GM12872 (cell line): Measurements from ENCODE around the gene JMJD1C.

Experiments used
- CTCF ChIP-seq: IDR thresholded peaks from 3 replicates; pipeline ENCODE4 v1.5.1; 2011; ENCODE audit warnings: low read depth, mild to moderate bottlenecking, low read length, moderate library complexity; ENCODE audit not compliant: insufficient read depth

Gene JMJD1C

DNA sequence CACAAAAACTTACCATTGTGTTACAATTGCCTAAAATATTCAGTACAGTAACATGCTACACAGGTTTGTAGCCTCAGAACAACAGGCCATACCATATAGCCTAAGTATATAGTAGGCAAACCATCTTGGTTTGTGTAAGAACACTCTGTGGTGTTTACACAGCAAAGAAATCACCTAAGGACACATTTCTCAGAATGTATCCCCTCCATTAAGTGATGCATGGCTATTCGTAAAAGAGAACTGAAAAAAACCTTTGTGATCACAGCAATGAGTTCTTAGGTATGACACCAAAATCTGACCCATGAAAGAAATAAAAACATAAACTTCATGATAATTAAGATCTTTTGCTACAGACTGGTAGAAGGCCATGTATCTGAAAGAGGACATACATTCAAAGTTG is 121.5 kb downstream of the JMJD1C start:
- no peak for TF ChIP-seq CTCF

DNA sequence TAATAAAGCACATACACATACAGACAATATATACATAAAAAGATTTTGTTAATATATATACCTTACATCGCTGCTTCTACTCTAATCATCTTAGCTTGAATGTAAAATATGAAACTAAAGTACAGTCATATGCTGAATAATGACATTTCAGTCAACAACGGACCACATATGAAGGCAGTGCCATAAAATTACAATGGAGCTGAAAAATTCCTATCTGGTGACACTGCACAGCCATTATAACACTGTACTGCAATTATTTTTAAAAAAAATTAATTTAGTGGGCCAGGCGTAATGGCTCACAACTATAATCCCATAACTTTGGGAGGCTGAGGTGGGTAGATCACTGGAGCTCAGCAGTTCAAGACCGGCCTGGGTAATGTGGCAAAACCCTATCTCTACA is 122.3 kb downstream of the JMJD1C start:
- no peak for TF ChIP-seq CTCF

DNA sequence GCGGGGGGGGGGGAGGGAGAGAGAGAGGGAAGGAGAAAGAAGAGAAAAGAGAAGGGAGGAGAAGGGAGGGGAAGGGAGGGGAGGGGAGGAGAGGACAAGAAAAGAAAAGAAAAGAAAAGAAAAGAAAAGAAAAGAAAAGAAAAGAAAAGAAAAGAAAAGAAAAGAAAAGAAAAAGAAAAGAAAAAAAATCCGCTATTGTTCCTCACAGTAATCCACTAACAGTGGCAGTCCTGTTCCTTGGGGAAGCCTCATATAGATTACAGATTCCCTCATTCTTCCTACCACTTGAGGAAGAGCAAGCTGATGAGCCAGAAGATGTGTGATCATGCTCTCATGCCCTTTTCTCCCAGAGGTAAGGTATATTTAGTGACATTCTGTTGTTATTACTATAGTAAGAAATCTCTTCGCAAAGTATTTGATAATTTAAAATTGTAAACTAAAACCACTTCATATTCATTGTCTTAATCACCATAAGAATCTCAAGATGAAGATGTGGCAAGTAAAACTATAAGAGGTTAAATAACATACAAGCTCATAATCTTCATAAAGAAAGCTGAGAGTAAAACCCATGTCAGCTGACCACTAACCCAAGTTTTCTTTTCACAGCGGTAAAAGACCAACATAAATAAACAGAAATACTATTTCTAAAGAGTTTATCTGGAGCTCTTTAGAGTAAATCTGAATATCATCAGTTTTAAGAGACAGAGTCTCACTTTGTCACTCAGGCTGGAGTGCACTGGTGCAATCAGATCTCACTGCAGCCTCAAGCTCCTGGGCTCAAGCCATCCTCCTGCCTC is 128.1 kb downstream of the JMJD1C start:
- no peak for TF ChIP-seq CTCF

DNA sequence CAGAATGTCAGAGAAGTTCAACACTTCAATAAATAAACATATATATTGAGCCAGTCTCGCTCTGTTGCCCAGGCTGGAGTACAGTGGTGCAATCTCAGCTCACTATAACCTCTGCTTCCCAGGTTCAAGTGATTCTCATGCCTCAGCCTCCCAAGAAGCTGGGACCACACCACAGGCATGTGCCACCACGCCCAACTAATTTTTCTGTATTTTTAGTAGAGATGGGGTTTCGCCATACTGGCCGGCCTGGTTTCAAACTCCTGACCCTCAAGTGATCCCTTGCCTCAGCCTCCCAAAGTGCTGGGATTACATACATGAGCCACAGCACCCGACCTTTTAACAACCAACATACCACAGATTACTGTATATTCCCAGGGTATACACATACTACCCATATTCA is 134.2 kb downstream of the JMJD1C start:
- no peak for TF ChIP-seq CTCF

- no peak for TF ChIP-seq CTCF
Measured at GRCh38 chr10:63324495-63324854, 141.3 kb downstream of the JMJD1C start.

DNA sequence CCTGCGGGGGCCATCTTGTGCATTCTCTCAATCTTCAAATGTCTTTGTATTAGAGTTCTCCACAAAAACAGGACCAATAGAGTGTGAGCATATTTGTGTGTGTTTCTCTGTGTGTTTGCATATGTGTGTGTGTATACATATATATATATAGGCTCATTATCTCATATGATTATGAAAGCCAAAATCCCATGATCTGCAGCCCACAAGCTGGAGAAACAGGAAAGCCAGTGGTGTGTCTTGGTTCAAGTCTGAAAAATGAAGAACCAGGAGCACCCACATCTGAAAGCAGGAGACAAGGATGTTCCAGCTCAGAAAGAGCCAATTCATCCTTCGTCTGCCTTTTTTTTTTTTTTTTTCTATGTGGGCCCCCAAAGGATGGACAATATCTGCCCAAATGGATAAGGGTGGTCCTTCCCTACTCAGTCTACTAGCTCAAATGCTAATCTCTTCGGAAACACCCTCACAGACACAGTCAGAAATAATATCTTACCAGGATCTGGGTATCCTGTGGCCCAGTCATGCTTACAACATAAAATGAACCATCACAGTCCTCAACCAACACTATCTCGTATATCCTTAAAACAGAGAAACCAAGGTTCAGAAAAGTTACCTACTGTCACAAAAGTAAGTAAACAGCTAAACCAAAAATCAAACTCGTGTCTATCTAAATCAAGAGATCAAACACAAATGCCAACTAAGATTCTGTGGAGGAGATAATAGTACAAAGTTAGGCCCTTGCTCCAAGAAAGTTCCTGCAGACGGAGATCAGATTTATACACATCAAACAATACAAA is 141.9 kb downstream of the JMJD1C start:
- no peak for TF ChIP-seq CTCF

DNA sequence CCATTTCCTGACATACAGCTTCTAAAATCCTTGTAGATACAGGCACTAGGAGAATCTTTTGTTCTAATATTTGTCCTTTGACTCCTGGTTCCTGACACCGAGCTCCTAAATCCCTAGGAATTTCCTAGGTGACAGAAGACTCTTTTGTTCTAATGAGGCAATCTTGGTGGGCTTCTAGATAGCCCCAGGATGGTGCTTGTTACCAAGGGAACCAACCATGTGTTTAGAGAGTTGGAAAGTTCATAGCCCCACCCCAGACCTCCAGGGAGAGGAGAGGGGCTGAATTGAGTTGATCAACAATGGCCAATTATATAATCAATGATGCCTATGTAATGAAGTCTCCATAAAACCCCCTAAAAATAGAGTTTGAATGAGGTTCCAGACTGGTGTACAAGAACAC is 145.1 kb downstream of the JMJD1C start:
- no peak for TF ChIP-seq CTCF
